C4-2B (cell line): ENCODE measurements around the gene EN2.

ENCODE experiments used
- ZFX ChIP-seq: fragments of 450-650 bp; IDR thresholded peaks from 2 replicates; pipeline ENCODE4 v1.6.1; 2017
- TF ChIP-seq, protein P1 (sequence below): fragments of 450-650 bp; conservative IDR thresholded peaks from 2 replicates; pipeline ENCODE4 v1.5.1; 2017; ENCODE audit warnings: mild to moderate bottlenecking

DNA sequence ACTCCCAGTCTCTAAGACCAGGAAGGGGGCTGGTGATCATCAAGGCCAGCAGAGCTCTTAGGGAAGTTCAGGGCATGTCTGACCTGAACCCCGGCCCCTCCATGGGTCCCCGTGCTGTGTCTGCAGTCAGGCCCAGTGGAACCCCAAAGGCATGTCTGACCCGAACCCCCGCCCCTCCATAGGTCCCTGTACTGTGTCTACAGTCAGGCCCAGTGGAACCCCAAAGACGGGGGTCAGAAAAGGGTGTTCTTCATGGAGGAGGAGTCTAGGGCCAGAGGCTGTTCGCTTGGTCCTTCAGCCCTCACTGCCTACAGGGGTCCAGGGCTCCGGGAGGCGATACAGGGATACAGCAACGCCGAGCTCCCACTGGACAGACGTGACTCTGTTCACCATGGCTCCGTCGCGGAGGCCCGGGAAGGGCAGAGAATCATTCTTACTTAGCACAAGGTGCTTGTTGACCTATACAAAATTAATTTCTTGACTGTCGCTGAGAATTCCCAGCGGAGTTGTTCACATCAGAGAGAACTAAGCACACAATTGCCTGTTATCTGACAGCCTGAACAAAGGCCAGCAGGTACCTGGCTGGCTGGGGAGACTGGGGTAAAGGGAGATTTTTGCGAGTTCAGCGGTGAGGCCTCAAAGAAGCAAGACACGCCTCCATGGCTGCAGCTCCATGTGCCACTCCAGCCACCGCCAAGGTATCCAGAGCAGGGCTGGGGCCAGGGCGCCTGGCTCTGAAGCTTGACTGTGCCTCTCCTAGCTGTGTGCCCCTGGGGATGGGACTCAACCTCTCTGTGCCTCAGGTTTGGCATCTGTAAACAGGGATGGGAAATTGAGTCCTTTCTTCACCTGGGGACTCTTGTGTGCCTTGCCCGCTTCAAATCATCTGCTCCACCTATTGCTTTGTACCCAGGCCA is 26.8 kb downstream of the EN2 start:
- TF ChIP-seq, protein P1, sequence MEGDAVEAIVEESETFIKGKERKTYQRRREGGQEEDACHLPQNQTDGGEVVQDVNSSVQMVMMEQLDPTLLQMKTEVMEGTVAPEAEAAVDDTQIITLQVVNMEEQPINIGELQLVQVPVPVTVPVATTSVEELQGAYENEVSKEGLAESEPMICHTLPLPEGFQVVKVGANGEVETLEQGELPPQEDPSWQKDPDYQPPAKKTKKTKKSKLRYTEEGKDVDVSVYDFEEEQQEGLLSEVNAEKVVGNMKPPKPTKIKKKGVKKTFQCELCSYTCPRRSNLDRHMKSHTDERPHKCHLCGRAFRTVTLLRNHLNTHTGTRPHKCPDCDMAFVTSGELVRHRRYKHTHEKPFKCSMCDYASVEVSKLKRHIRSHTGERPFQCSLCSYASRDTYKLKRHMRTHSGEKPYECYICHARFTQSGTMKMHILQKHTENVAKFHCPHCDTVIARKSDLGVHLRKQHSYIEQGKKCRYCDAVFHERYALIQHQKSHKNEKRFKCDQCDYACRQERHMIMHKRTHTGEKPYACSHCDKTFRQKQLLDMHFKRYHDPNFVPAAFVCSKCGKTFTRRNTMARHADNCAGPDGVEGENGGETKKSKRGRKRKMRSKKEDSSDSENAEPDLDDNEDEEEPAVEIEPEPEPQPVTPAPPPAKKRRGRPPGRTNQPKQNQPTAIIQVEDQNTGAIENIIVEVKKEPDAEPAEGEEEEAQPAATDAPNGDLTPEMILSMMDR = no peak
- TF ChIP-seq ZFX = no peak
